Coronary artery (tissue), 2 donors: ENCODE results near the gene SSBP3.

ENCODE experiments used
- DNase-seq: peaks from one replicate; pipeline ENCODE4 v3.0.0-alpha.2; 2017; ENCODE audit warnings: low spot score
- H3K27ac ChIP-seq, 2 donors: fragments of 200-600 bp; sonication (generic); one replicate each; pipeline ENCODE4 v1.5.1; 2016 to 2019
- H3K4me3 ChIP-seq: fragments of 200-600 bp; sonication (generic); 2 replicates; pipeline ENCODE4 v1.5.1; 2016; ENCODE audit warnings: mild to moderate bottlenecking, moderate library complexity
- CTCF ChIP-seq: fragments of 200-600 bp; sonication (generic); IDR thresholded peaks from one replicate; pipeline ENCODE4 v1.5.1; 2019; ENCODE audit warnings: antibody characterized with exemption

SSBP3 gene

GRCh38 chr1:54176621-54177327 is 229.4 kb downstream of the SSBP3 start:
- no peak for TF ChIP-seq CTCF
- DNase-seq: no peak
- H3K27ac ChIP-seq: no peak overlapping the region
- H3K4me3 ChIP-seq: no peak overlapping the region
